K562 (cell line): ENCODE data around the gene RAPGEF5. TPM values are rescaled to one million over a fixed set of nuclear protein-coding genes. Genes with fewer than 3 reads are reported as not detected.

Experiments used
- ATAC-seq: fragments of 200-7000 bp; cut with Tn5 transposase; 3 replicates; pipeline ENCODE4 v1.9.1; 2020; ENCODE audit warnings: moderate library complexity
- BruUV-seq: library from RNA; stranded (reverse); fragments of 400-500 nt; replicated peaks from 2 replicates; lab custom pipeline; 2021; lab: Mats Ljungman, UMichigan
- CTCF ChIA-PET: fragments of 300-600 bp; formaldehyde crosslinking; extraction: SDS; loops from one replicate; lab custom pipeline; 2021; ENCODE audit warnings: low intra/inter-chr PET ratio; lab: Yijun Ruan, JAX
- POLR2A ChIA-PET: fragments of 300-600, 350-650 bp; sonication (Branson Sonifier 250); formaldehyde crosslinking; extraction: SDS; loops from one replicate; lab custom pipeline; 2021; ENCODE audit warnings: antibody characterized with exemption, inconsistent platforms; lab: Yijun Ruan, JAX
- DNase-seq, 4 experiments: peaks; one replicate each; pipeline versions ENCODE4 v3.0.0 to v3.0.0-alpha.2; 2011 to 2018; ENCODE audit warnings: low spot score in 3 of 4, mixed read lengths in 3 of 4; ENCODE audit errors: extremely low read depth in 1 of 4
- FAIRE-seq: peaks from 2 replicates; lab custom pipeline; 2011; peaks lifted over from hg19 to GRCh38; lab: Jason Lieb, UNC
- H2AFZ ChIP-seq: 2 replicates; pipeline ENCODE4 v1.6.0; 2011; ENCODE audit warnings: low read depth, low read length, control low read depth, inconsistent platforms
- H3K27ac ChIP-seq: fragments of 200-600 bp; 3 replicates; pipeline ENCODE4 v1.8.0; 2011; ENCODE audit warnings: low read depth, mild to moderate bottlenecking, control low read depth, inconsistent platforms, low read length, moderate library complexity, mixed read lengths; ENCODE audit errors: extremely low read depth
- H3K27me3 ChIP-seq, 2 experiments: fragments of 300-600 bp in 1 of 2; 2 replicates in 1 of 2; 3 replicates in 1 of 2; pipeline versions ENCODE4 v1.6.0 to v1.8.0; 2011; ENCODE audit warnings: inconsistent platforms in 2 of 2, low read length in 2 of 2, mild to moderate bottlenecking in 1 of 2, mixed read lengths in 1 of 2, moderate library complexity in 1 of 2; ENCODE audit not compliant: control insufficient read depth in 2 of 2, insufficient read depth in 2 of 2
- H3K36me3 ChIP-seq: fragments of 300-600 bp; 3 replicates; pipeline ENCODE4 v1.8.0; 2011; ENCODE audit warnings: mild to moderate bottlenecking, low read length, inconsistent platforms; ENCODE audit not compliant: control insufficient read depth, insufficient read depth
- H3K4me1 ChIP-seq, 2 experiments: fragments of 200-600 bp in 1 of 2; replicated peaks in 1 of 2; 2 replicates in 1 of 2; 3 replicates in 1 of 2; pipeline versions ENCODE4 v1.5.1 to v1.8.0; 2011; ENCODE audit warnings: inconsistent platforms in 2 of 2, low read length in 2 of 2, mild to moderate bottlenecking in 1 of 2, mixed read lengths in 1 of 2, moderate library complexity in 1 of 2; ENCODE audit not compliant: control insufficient read depth in 2 of 2, insufficient read depth in 2 of 2
- H3K4me2 ChIP-seq: 2 replicates; pipeline ENCODE4 v1.6.1; 2011; ENCODE audit warnings: low read length, control low read depth, inconsistent platforms, mixed read lengths; ENCODE audit not compliant: insufficient read depth
- H3K4me3 ChIP-seq: fragments of 200-600 bp; sonication (generic), shearing (Covaris generic); 2 replicates; pipeline ENCODE4 v1.5.1; 2016; ENCODE audit warnings: control low read depth, inconsistent platforms
- H3K79me2 ChIP-seq: fragments of 200-600 bp; 3 replicates; pipeline ENCODE4 v1.8.0; 2011; ENCODE audit warnings: low read length, inconsistent platforms; ENCODE audit not compliant: control insufficient read depth, insufficient read depth
- H3K9ac ChIP-seq, 2 experiments: 2 replicates each; pipeline versions ENCODE4 v1.6.0 to v1.6.1; 2011; ENCODE audit warnings: low read depth in 2 of 2, low read length in 2 of 2, control low read depth in 1 of 2, inconsistent platforms in 1 of 2, mild to moderate bottlenecking in 1 of 2, mixed read lengths in 1 of 2; ENCODE audit not compliant: insufficient read depth in 1 of 2
- H3K9me1 ChIP-seq: one replicate; pipeline ENCODE4 v1.6.0; 2011; ENCODE audit warnings: inconsistent platforms, mild to moderate bottlenecking, low read length, moderate library complexity; ENCODE audit not compliant: control insufficient read depth, insufficient read depth
- H3K9me3 ChIP-seq: replicated peaks from 2 replicates; pipeline ENCODE4 v1.5.1; 2011; ENCODE audit warnings: low read depth, low read length, inconsistent platforms; ENCODE audit not compliant: control insufficient read depth, insufficient read depth
- H4K20me1 ChIP-seq: replicated peaks from 2 replicates; pipeline ENCODE4 v1.6.1; 2011; ENCODE audit warnings: low read length, inconsistent platforms, mixed read lengths; ENCODE audit not compliant: control insufficient read depth, insufficient read depth
- BRCA1 ChIP-seq, 2 experiments: fragments of 450-650 bp in 1 of 2; sonication (generic) in 1 of 2; formaldehyde crosslinking in 1 of 2; IDR thresholded peaks; 2 replicates each; pipeline versions ENCODE4 v1.5.0 to v1.6.1; 2017 to 2020; ENCODE audit warnings: mild to moderate bottlenecking in 1 of 2, missing genetic modification reagents in 1 of 2
- BRF2 ChIP-seq: IDR thresholded peaks from 3 replicates; pipeline ENCODE4 v1.6.1; 2011; ENCODE audit warnings: borderline replicate concordance, mild to moderate bottlenecking; ENCODE audit not compliant: insufficient read length, insufficient read depth
- CBX1 ChIP-seq: sonication (generic); IDR thresholded peaks from 2 replicates; pipeline ENCODE4 v1.6.1; 2016; ENCODE audit warnings: antibody characterized with exemption, low read depth, mild to moderate bottlenecking
- MAFF ChIP-seq: IDR thresholded peaks from 2 replicates; pipeline ENCODE4 v1.6.1; 2012; ENCODE audit warnings: low read length, improper control_type of control experiment
- MCM5 ChIP-seq: fragments of 450-650 bp; IDR thresholded peaks from 2 replicates; pipeline ENCODE4 v1.6.1; 2016; ENCODE audit warnings: low read depth
- MLX ChIP-seq, 2 experiments: fragments of 450-650 bp in 1 of 2; sonication (generic) in 1 of 2; formaldehyde crosslinking; conservative IDR thresholded peaks; 2 replicates each; pipeline versions ENCODE4 v1.4.0 to v1.8.1; 2020 to 2022; ENCODE audit warnings: mild to moderate bottlenecking in 1 of 2, missing genetic modification reagents in 1 of 2
- NFIX ChIP-seq: fragments of 250-450 bp; sonication (Bioruptor Pico); IDR thresholded peaks from 2 replicates; pipeline ENCODE4 v1.4.0; 2020; ENCODE audit warnings: low read depth, mild to moderate bottlenecking, moderate library complexity
- PKNOX1 ChIP-seq: fragments of 450-650 bp; IDR thresholded peaks from 2 replicates; pipeline ENCODE4 v1.6.1; 2016
- RFX1 ChIP-seq: fragments of 450-650 bp; IDR thresholded peaks from 2 replicates; pipeline ENCODE4 v1.6.1; 2016; ENCODE audit warnings: mild to moderate bottlenecking, moderate library complexity
- SNAPC5 ChIP-seq: fragments of 250-450 bp; sonication (Bioruptor Pico); IDR thresholded peaks from 2 replicates; pipeline ENCODE4 v1.8.0; 2021; ENCODE audit warnings: moderate library complexity, mild to moderate bottlenecking, inconsistent platforms
- SP2 ChIP-seq: IDR thresholded peaks from 2 replicates; pipeline ENCODE4 v1.6.1; 2011; ENCODE audit warnings: mild to moderate bottlenecking, low read depth, low read length, moderate library complexity; ENCODE audit not compliant: poor library complexity, severe bottlenecking; ENCODE audit errors: extremely low read depth
- ZC3H11A ChIP-seq: IDR thresholded peaks from 2 replicates; pipeline ENCODE4 v1.6.1; 2012; ENCODE audit warnings: low read depth, low read length, improper control_type of control experiment
- WGBS: fragments of 100-300 bp; shearing (Covaris generic); methylation state at CpG from one replicate; pipeline ENCODE4 v1.1.6; 2016; ENCODE audit warnings: low coverage, mixed read lengths; ENCODE audit not compliant: insufficient coverage; ENCODE audit errors: missing lambda C conversion rate; 5-methylcytosine and 5-hydroxymethylcytosine counted together
- in situ Hi-C: fragments of 300-500 bp; cut with MboI; formaldehyde crosslinking; loops from 4 replicates; pipeline ENCODE4 v1.15.0; 2018; ENCODE audit warnings: inconsistent platforms, mixed read lengths
- intact Hi-C: fragments of 100-400 bp; cut with micrococcal nuclease; formaldehyde crosslinking; loops from 2 replicates; pipeline ENCODE4 v1.14.2; 2022
- polyA plus RNA-seq, 8 experiments: library from polyadenylated mRNA; depleted of rRNA in 4 of 8; stranded (reverse) in 5 of 8; unstranded in 3 of 8; fragments of >200 nt; fragmentation: Nextera tagmentation in 2 of 8; fragmentation: Illumina TruSeq in 1 of 8; extraction: Ambion mirVana in 2 of 8; extraction: Trizol in 1 of 8; gene quantifications; 2 replicates each; pipeline versions ENCODE4 v1.2.1 to v1.2.3, GENCODE V29; 2011 to 2014; ENCODE audit warnings: inconsistent platforms in 1 of 8, missing spikeins in 1 of 8
- total RNA-seq, 7 experiments: library from RNA; depleted of rRNA in 6 of 7; stranded (reverse); fragments of >200 nt in 6 of 7; fragmentation: Illumina TruSeq in 2 of 7; extraction: Trizol in 2 of 7; gene quantifications; 2 replicates each; pipeline versions ENCODE4 v1.2.1 to v1.2.3, GENCODE V29; 2011 to 2021; ENCODE audit warnings: low replicate concordance in 1 of 7

The RAPGEF5 gene
- total and polyA plus RNA-seq, 9 of the 15 experiments (the other 6 are each of a cell fraction or from before 2014, with no cell fraction given), result 0.39 to 2.0 (median 1.1) TPM

- ChIA-PET POLR2A (no interaction called here), CTCF (no interaction called here)
- H3K4me2 ChIP-seq, result no peak overlapping the region
- H3K9me1 ChIP-seq, result no peaks in the 10 kb centered on the region
- no peak overlapping the region for H3K27ac ChIP-seq
- H4K20me1 ChIP-seq, result no peaks in the 10 kb centered on the region
- no peak for FAIRE-seq
- BruUV-seq, result no TSS peak
- in situ Hi-C loops, result no loop called here
- H3K79me2 ChIP-seq, result no peaks in the 10 kb centered on the region
- peaks cover 0 to 7% of the 10 kb centered on the region in 2 experiments; a peak in 1 of 5 replicates for H3K4me1 ChIP-seq
- H3K4me3 ChIP-seq, result no peak overlapping the region
- TF ChIP-seq RFX1, result peak; percentile 84
- TF ChIP-seq NFIX, result no peak
- TF ChIP-seq MLX (CRISPR knock-in tag; conservative IDR thresholded peaks at IDR 0.05), result no peak
- H2AFZ ChIP-seq, result no peak overlapping the region
- no peak for DNase-seq
- no peak overlapping the region for H3K9ac ChIP-seq
- no peaks in the 10 kb centered on the region for H3K36me3 ChIP-seq
- WGBS, result 6% methylated on average over 2 of the region's 2 CpGs
- intact Hi-C loops, result no loop called here
- ATAC-seq, result no peak
- H3K27me3 ChIP-seq, result no peaks in the 10 kb centered on the region
- H3K9me3 ChIP-seq, result no peaks in the 10 kb centered on the region
Observed at GRCh38 chr7:22154143-22154529, 202.8 kb downstream of the RAPGEF5 start.

- no peak overlapping the region for H3K4me2 ChIP-seq
- no peaks in the 10 kb centered on the region for H3K36me3 ChIP-seq
- H3K9me3 ChIP-seq, result no peaks in the 10 kb centered on the region
- H3K9me1 ChIP-seq, result no peaks in the 10 kb centered on the region
- ATAC-seq, result no peak
- no peak overlapping the region for H3K27ac ChIP-seq
- BruUV-seq, result no TSS peak
- in situ Hi-C loops (no loop called here), intact Hi-C loops (no loop called here)
- peaks cover 0 to 7% of the 10 kb centered on the region in 2 experiments; a peak in 1 of 5 replicates for H3K4me1 ChIP-seq
- no peaks in the 10 kb centered on the region for H3K27me3 ChIP-seq
- ChIA-PET POLR2A (no interaction called here), CTCF (no interaction called here)
- no peak for FAIRE-seq
- no peak overlapping the region for H3K9ac ChIP-seq
- 49% methylated on average over 8 of the region's 8 CpGs for WGBS
- H3K79me2 ChIP-seq, result no peaks in the 10 kb centered on the region
- H3K4me3 ChIP-seq, result no peak overlapping the region
- DNase-seq, result no peak
- no peaks in the 10 kb centered on the region for H4K20me1 ChIP-seq
- H2AFZ ChIP-seq, result no peak overlapping the region
- no peak for TF ChIP-seq MCM5
- no peak for TF ChIP-seq ZC3H11A
- no peak for TF ChIP-seq SP2
- TF ChIP-seq PKNOX1, result no peak
- TF ChIP-seq SNAPC5 (CRISPR knock-in tag), result no peak
- no peak for TF ChIP-seq BRCA1 (IDR thresholded peaks at IDR 0.05)
- no peak for TF ChIP-seq BRCA1 (CRISPR knock-in tag; IDR thresholded peaks at IDR 0.05)
- TF ChIP-seq MAFF, result no peak
- TF ChIP-seq CBX1, result no peak
- TF ChIP-seq BRF2, result no peak
Observed at GRCh38 chr7:22153432-22154142, 203.4 kb downstream of the RAPGEF5 start.
